GM12891 (cell line): ENCODE results near the gene ELOVL5.

ENCODE experiments used
- PAX5 ChIP-seq: IDR thresholded peaks from 2 replicates; pipeline ENCODE4 v1.6.1; 2011; ENCODE audit warnings: low read length, moderate library complexity, mild to moderate bottlenecking; ENCODE audit not compliant: insufficient read depth, severe bottlenecking
- POLR2A ChIP-seq: IDR thresholded peaks from 2 replicates; pipeline ENCODE4 v1.6.1; 2011; ENCODE audit warnings: low read depth, low read length, control low read depth
- POLR2AphosphoS5 ChIP-seq: IDR thresholded peaks from 2 replicates; pipeline ENCODE4 v1.6.1; 2011; ENCODE audit warnings: low read depth, low read length, control low read depth
- POU2F2 ChIP-seq: IDR thresholded peaks from 2 replicates; pipeline ENCODE4 v1.6.1; 2011; ENCODE audit warnings: low read depth, mild to moderate bottlenecking, control low read depth, low read length, moderate library complexity
- SPI1 ChIP-seq: IDR thresholded peaks from 2 replicates; pipeline ENCODE4 v1.6.1; 2011; ENCODE audit warnings: low read depth, low read length, control low read depth
- TAF1 ChIP-seq: IDR thresholded peaks from 2 replicates; pipeline ENCODE4 v1.6.1; 2011; ENCODE audit warnings: low read depth, low read length, control low read depth

DNA sequence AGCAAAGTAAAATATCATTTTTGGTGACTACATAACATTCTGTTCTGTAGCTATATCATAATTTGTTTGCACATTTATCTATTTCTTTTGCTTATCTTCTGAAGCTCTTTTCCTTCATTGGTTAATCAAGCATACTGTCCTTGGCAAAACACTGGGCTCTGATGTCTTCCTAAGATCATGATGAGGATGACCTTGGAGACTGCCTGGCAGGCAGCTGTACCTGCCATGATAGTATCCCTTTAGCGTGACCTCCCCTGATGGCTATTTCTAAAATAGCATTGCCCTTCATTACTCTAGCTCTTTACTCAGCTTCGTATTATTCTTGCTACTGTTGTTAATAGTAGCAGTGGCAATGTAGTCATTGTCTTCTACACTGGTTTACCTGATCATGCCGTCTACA lies 46.0 kb upstream of the ELOVL5 start:
- TF ChIP-seq POU2F2 = no peak
- TF ChIP-seq POLR2AphosphoS5 = no peak
- no peak for TF ChIP-seq TAF1
- TF ChIP-seq PAX5 = no peak
- no peak for TF ChIP-seq POLR2A
- no peak for TF ChIP-seq SPI1
